CD4-positive, alpha-beta T cell treated with Interleukin-6 for 4 hours (primary cell): ENCODE measurements around the gene CDH12.
"Not testable (repeated sequence)": the region's sequence is repeated elsewhere in the genome, so short reads cannot be mapped to it uniquely, and the experiment has no call there.

Experiments used
- DNase-seq: peaks from one replicate; pipeline ENCODE4 v3.0.0-alpha.2; 2020; ENCODE audit warnings: mixed read lengths

The CDH12 gene

GRCh38 chr5:22852807-22853660, at the start of gene CDH12:
Gene CDH12, minus strand, starts transcription at chr5:22853344.
- no peak for DNase-seq

- DNase-seq = no peak
Measured at GRCh38 chr5:22901885-22902284, 48.7 kb upstream of the CDH12 start.

DNA sequence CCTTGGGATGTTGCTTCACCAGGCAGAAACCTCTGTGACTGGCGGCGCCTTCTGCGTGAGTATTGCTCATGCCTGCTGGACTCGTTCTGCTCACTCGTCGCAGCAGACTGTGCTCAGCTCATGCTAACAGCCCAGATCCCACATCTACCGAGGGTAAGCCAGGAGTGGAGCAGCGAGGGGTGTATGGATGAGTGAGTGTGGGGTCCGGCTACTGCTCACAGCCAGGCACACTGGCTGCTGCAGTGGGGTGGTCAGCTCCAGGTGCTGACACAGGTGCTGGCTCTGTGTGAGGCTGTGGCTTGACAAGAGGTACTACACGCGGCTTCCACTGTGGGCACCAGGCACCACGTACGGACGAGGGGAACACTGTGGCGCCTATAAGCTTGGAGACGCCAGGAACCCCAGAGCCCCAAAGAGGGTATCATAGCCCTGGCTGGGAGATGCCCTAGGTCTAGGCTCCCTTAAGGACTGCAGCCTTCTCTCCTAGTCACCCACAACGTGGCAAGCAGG, 47.7 kb upstream of the CDH12 start:
- DNase-seq = no peak

GRCh38 chr5:22899341-22899740, 46.2 kb upstream of the CDH12 start:
- DNase-seq = no peak

DNA sequence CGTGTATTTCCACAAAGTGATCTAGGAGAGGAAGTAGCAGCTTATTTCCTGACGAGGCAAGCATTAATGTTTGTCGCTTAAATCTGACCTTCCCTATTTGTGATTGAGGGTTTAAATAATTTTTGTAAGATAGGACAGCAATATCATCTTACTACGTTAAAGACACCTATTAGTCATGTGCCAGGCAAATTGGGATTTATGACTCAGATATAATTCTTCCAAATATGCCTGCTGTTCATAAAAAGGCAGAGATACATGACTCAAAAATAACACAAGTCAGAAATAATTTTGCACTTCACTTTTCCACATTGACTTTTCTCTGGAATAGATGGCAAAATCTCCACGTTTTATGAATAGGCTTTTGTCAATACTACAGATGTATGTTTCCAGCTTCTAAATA, 43.0 kb upstream of the CDH12 start:
- DNase-seq = no peak

GRCh38 chr5:22892441-22892840, 39.3 kb upstream of the CDH12 start:
- DNase-seq = no peak

DNA sequence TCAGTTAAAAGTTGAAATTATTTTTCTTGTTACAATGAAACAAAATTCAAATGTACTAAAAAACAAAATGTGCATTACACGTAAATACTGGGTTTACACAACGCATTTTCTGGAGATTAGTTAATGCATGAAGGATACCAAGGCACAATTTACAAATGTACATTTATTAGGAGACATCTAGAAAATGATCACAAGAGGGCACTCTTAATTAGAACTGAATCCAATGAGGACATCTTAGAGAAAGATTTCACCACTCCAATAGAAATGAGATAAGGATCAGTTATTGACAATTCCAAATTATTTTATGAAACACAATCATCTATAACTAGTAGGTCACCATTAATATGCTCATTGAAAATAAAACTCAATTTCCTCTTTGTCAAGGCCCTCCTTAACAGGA, 36.6 kb upstream of the CDH12 start:
- no peak for DNase-seq

GRCh38 chr5:22887566-22887965, 34.4 kb upstream of the CDH12 start:
- no peak for DNase-seq

DNA sequence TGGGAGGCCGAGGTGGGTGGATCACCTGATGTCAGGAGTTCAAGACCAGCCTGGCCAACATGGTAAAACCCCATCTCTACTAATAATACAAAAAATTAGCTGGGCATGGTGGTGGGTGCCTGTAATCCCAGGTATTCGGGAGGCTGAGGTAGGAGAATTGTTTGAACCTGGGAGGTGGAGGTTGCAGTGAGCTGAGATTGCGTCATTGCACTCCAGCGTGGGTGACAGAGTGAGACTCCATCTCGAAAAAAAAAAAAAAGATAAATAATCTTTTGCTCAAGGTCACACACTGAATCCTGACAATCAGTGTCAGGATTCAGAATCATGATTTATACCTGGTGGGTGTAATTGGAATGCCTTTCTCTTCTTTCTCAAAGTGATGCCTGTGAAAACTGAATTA, 5.8 kb upstream of the CDH12 start:
- not testable (repeated sequence) for DNase-seq

DNA sequence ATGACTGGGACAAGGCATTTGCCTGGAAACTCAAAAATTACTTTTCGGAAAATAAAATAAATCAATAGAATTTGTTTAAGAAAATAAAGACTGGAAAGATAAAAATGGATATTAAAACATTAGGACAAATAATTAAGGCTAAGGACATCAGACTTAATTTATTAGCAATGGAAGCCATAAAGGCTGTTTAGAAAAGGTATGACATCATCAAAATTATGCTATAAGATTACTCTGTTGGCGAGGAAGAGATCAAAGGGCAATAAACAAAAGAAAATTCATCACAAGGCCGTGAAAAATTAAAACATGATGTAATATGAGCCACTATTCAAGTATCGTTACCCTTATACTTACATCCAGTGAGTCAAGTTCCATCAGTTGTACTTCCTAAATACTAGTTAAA, 2.7 kb upstream of the CDH12 start:
- DNase-seq = no peak

GRCh38 chr5:22850981-22851380, 2.2 kb downstream of the CDH12 start:
- DNase-seq = no peak

GRCh38 chr5:22846693-22847092, 6.5 kb downstream of the CDH12 start:
- no peak for DNase-seq

GRCh38 chr5:22844636-22845035, 8.5 kb downstream of the CDH12 start:
- DNase-seq = no peak

GRCh38 chr5:22844155-22844554, 9.0 kb downstream of the CDH12 start:
- no peak for DNase-seq

- DNase-seq = no peak
Measured at GRCh38 chr5:22842574-22842973, 10.6 kb downstream of the CDH12 start.

DNA sequence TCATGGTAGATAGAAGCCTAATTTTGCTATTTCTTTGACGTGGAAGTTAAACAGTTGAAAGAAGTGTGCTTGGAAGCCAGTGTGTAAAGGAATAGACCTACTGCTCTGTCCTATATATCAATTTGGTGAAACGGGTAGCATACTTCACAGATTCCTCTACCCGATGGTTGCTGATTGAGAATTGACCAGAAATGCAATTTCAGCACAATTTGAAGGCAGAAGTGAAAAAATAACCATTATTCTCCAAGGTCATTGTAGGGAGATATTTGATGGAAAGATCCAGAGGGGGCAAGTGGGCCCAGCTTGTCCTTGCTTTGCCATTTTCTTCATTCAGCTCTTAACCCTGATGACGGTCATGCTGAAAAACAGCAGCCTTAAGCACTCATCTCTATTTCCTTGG, 15.3 kb downstream of the CDH12 start:
- no peak for DNase-seq

DNA sequence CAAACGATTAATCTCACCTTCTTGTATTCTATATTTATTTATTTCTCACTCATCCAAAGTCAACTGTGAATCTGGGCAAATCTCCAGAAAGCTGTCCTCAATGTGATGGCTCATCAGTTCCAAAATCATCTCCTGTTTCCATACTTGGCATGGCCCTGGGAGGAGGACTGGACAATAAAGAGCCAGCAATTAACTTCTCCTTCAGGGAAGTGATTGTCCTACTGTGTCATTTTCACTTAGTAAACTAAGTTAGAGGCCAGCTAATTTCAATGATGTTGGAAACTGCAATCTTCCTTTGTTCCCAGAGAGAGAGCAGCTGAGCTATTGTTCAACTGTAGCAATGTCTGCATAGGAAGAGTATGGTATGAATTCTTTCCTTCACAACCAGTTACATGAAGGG, 17.5 kb downstream of the CDH12 start:
- DNase-seq = no peak

GRCh38 chr5:22793463-22793862, 59.7 kb downstream of the CDH12 start:
- no peak for DNase-seq

DNA sequence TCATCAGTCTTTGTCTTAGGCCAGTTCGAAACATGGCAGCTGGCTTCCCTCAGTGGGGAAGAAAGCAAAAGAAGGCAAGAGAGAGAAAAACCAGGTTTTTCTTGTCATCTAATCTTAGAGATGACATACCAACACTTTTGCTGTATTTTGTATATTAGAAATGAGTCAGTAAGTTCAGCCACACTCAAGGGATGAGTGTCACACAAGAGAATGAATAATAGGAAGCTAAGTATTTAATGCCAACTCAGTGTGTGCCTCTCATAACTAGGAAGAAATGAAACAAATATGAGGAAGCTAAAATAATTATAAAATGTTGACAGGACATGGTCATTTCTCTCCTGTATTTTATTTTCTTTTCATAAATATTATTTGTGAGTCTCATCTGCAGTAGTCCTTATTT, 65.3 kb downstream of the CDH12 start:
- DNase-seq = no peak

GRCh38 chr5:22787398-22787797, 65.7 kb downstream of the CDH12 start:
- no peak for DNase-seq

GRCh38 chr5:22780756-22781155, 72.4 kb downstream of the CDH12 start:
- DNase-seq = no peak

- DNase-seq = no peak
Measured at GRCh38 chr5:22779499-22779898, 73.6 kb downstream of the CDH12 start.

DNA sequence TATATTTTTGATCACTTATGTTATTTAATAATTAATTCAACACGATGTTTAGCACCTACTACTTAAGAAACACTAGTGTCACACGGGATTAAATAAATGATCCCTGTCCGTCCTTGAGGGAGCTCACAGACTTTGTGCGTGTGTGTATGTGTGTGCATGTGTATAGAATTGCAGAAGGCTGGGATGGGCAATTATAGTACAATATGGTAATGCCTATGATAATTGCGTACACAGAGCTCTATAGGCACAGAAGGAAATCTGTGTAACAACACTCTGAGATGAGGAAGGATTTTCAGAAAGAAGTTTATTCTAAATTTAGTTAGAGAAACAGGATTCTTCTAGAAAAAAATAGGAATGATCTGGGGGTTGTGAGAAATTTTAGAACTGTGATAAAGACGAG, 76.9 kb downstream of the CDH12 start:
- no peak for DNase-seq

DNA sequence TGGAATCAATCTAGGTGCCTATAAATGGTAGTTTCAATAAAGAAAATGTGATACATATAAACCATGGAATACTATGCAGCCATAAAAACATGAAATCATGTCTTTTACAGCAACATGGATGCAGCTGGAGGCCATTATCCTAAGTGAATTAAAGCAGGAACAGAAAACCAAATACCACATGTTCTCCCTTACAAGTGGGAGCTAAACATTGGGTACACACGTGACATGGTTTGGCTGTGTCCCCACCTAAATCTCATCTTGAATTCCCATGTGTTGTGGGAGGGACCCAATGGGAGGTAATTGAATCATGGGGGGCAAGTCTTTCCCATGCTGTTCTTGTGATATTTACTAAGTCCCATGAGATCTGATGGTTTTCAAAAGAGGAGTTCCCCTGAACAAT, 78.9 kb downstream of the CDH12 start:
- not testable (repeated sequence) for DNase-seq

DNA sequence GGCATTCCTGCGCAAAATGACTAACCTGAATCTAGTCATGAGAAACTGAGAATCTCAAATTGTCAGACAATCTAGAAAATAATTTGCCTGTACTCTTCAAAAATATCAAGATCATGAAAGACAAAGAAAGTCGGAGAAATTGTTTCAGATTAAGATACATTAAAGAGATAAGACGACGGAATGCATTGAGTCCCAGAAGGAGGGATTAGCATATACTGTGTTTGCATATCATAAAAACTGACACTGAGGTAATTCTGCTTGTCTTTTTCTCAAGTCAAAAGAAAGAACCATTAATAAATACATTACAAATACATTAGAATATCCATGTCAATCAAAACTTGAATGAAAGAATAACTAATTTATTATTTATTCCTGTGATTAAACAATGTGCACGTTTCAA, 88.4 kb downstream of the CDH12 start:
- DNase-seq = no peak
